IMR-90 (cell line): ENCODE data around the gene IWS1. TPM values are rescaled to one million over a fixed set of nuclear protein-coding genes. Genes with fewer than 3 reads are reported as not detected.

Experiments used
- ATAC-seq: fragments of 200-7000 bp; cut with Tn5 transposase; 2 replicates; pipeline ENCODE4 v1.9.1; 2020; ENCODE audit warnings: low read depth, mild to moderate bottlenecking, moderate library complexity
- BruUV-seq: library from RNA; stranded (reverse); fragments of 400-500 nt; replicated peaks from 2 replicates; lab custom pipeline; 2021; lab: Mats Ljungman, UMichigan
- CTCF ChIA-PET: fragments of 300-600 bp; formaldehyde crosslinking; extraction: SDS; loops from one replicate; lab custom pipeline; 2021; ENCODE audit warnings: antibody characterized with exemption; lab: Yijun Ruan, JAX
- POLR2A ChIA-PET: fragments of 300-600 bp; sonication (Branson Sonifier 250); formaldehyde crosslinking; loops from one replicate; lab custom pipeline; 2022; ENCODE audit warnings: antibody characterized with exemption; ENCODE audit not compliant: unreplicated experiment; lab: Charles Lee
- DNase-seq: peaks from one replicate; pipeline ENCODE4 v3.0.0; 2013
- H2AFZ ChIP-seq: replicated peaks from 2 replicates; pipeline ENCODE3; 2013; ENCODE audit warnings: low read length, mild to moderate bottlenecking; ENCODE audit not compliant: poor library complexity
- H2AK5ac ChIP-seq: 2 replicates; pipeline ENCODE4 v1.6.1; 2013; ENCODE audit warnings: low read depth, low read length, inconsistent platforms
- H2AK9ac ChIP-seq: replicated peaks from 2 replicates; pipeline ENCODE3; 2013; ENCODE audit warnings: mild to moderate bottlenecking, low read depth, low read length, moderate library complexity; ENCODE audit not compliant: poor library complexity
- H2BK120ac ChIP-seq: 2 replicates; pipeline ENCODE4 v1.6.1; 2013; ENCODE audit warnings: low read depth, low read length, inconsistent platforms
- H2BK15ac ChIP-seq: 3 replicates; pipeline ENCODE4 v1.6.1; 2013; ENCODE audit warnings: low read depth, low read length, inconsistent platforms
- H2BK20ac ChIP-seq: 2 replicates; pipeline ENCODE4 v1.6.1; 2013; ENCODE audit warnings: low read depth, mild to moderate bottlenecking, inconsistent platforms, low read length, moderate library complexity
- H2BK5ac ChIP-seq: 2 replicates; pipeline ENCODE4 v1.6.1; 2013; ENCODE audit warnings: mild to moderate bottlenecking, low read depth, low read length, inconsistent platforms; ENCODE audit not compliant: poor library complexity, severe bottlenecking
- H3K14ac ChIP-seq: replicated peaks from 2 replicates; pipeline ENCODE4 v1.6.1; 2013; ENCODE audit warnings: low read depth, low read length, inconsistent platforms
- H3K18ac ChIP-seq: 2 replicates; pipeline ENCODE4 v1.6.1; 2013; ENCODE audit warnings: low read depth, low read length, control low read depth
- H3K23ac ChIP-seq: 2 replicates; pipeline ENCODE4 v1.6.1; 2013; ENCODE audit warnings: low read depth, low read length, inconsistent platforms
- H3K27ac ChIP-seq: 2 replicates; pipeline ENCODE4 v1.5.1; 2013; ENCODE audit warnings: mild to moderate bottlenecking, control low read depth, low read length; ENCODE audit not compliant: insufficient read depth
- H3K27me3 ChIP-seq: 2 replicates; pipeline ENCODE4 v1.6.1; 2013; ENCODE audit warnings: low read length; ENCODE audit not compliant: control insufficient read depth, insufficient read depth
- H3K36me3 ChIP-seq: 2 replicates; pipeline ENCODE4 v1.6.1; 2013; ENCODE audit warnings: low read length, mixed read lengths; ENCODE audit not compliant: control insufficient read depth, insufficient read depth
- H3K4ac ChIP-seq: 2 replicates; pipeline ENCODE4 v1.6.1; 2013; ENCODE audit warnings: low read depth, low read length, inconsistent platforms
- H3K4me1 ChIP-seq: 2 replicates; pipeline ENCODE4 v1.6.1; 2013; ENCODE audit warnings: low read length, mixed read lengths; ENCODE audit not compliant: control insufficient read depth, insufficient read depth
- H3K4me2 ChIP-seq: 2 replicates; pipeline ENCODE4 v1.6.1; 2013; ENCODE audit warnings: low read depth, mild to moderate bottlenecking, control low read depth, low read length, moderate library complexity
- H3K4me3 ChIP-seq: 2 replicates; pipeline ENCODE4 v1.5.1; 2013; ENCODE audit warnings: low read depth, mild to moderate bottlenecking, control low read depth, low read length, moderate library complexity; ENCODE audit not compliant: insufficient read depth
- H3K56ac ChIP-seq: 2 replicates; pipeline ENCODE4 v1.6.1; 2013; ENCODE audit warnings: low read length, inconsistent platforms; ENCODE audit not compliant: insufficient read depth; ENCODE audit errors: extremely low read depth
- H3K79me1 ChIP-seq, 2 experiments: 2 replicates each; pipeline ENCODE4 v1.6.1; 2013; ENCODE audit warnings: low read length in 2 of 2, inconsistent platforms in 1 of 2, low read depth in 1 of 2
- H3K9ac ChIP-seq: 2 replicates; pipeline ENCODE4 v1.6.1; 2013; ENCODE audit warnings: low read depth, low read length, control low read depth
- H3K9me1 ChIP-seq: 2 replicates; pipeline ENCODE4 v1.6.1; 2013; ENCODE audit warnings: low read length, inconsistent platforms; ENCODE audit not compliant: insufficient read depth
- H3K9me3 ChIP-seq: 2 replicates; pipeline ENCODE4 v1.6.1; 2013; ENCODE audit warnings: low read length; ENCODE audit not compliant: control insufficient read depth, insufficient read depth
- H4K20me1 ChIP-seq: 2 replicates; pipeline ENCODE4 v1.6.1; 2013; ENCODE audit warnings: low read length, inconsistent platforms; ENCODE audit not compliant: insufficient read depth
- H4K5ac ChIP-seq: 2 replicates; pipeline ENCODE4 v1.6.1; 2013; ENCODE audit warnings: mild to moderate bottlenecking, low read depth, low read length, control low read depth
- H4K8ac ChIP-seq, 2 experiments: 2 replicates each; pipeline ENCODE4 v1.6.1; 2013; ENCODE audit warnings: low read depth in 2 of 2, low read length in 2 of 2, control low read depth in 1 of 2, inconsistent platforms in 1 of 2
- H4K91ac ChIP-seq: 2 replicates; pipeline ENCODE4 v1.6.1; 2013; ENCODE audit warnings: low read depth, low read length, inconsistent platforms; ENCODE audit not compliant: insufficient read depth
- BHLHE40 ChIP-seq: fragments of 150-350 bp; IDR thresholded peaks from 2 replicates; pipeline ENCODE4 v1.6.1; 2016; ENCODE audit warnings: mild to moderate bottlenecking, low read depth, low read length
- CEBPB ChIP-seq: IDR thresholded peaks from 2 replicates; pipeline ENCODE4 v1.6.1; 2012; ENCODE audit warnings: low read depth, low read length, improper control_type of control experiment
- CHD1 ChIP-seq: IDR thresholded peaks from 2 replicates; pipeline ENCODE4 v1.6.1; 2012; ENCODE audit warnings: low read depth, low read length, improper control_type of control experiment
- ELK1 ChIP-seq: fragments of 150-350 bp; IDR thresholded peaks from 2 replicates; pipeline ENCODE4 v1.6.1; 2016; ENCODE audit warnings: low read depth, mild to moderate bottlenecking, low read length, moderate library complexity, borderline replicate concordance
- FOS ChIP-seq: fragments of 150-350 bp; IDR thresholded peaks from 2 replicates; pipeline ENCODE4 v1.6.1; 2016; ENCODE audit warnings: low read depth, low read length
- MAFK ChIP-seq: IDR thresholded peaks from 2 replicates; pipeline ENCODE4 v1.6.1; 2012; ENCODE audit warnings: low read depth, low read length, improper control_type of control experiment
- MAZ ChIP-seq: IDR thresholded peaks from 2 replicates; pipeline ENCODE4 v1.6.1; 2012; ENCODE audit warnings: low read depth, mild to moderate bottlenecking, low read length, improper control_type of control experiment, moderate library complexity, borderline replicate concordance
- MXI1 ChIP-seq: IDR thresholded peaks from 2 replicates; pipeline ENCODE4 v1.6.1; 2012; ENCODE audit warnings: low read depth, mild to moderate bottlenecking, low read length, moderate library complexity, borderline replicate concordance
- POLR2A ChIP-seq: IDR thresholded peaks from 2 replicates; pipeline ENCODE4 v1.6.1; 2012; ENCODE audit warnings: mild to moderate bottlenecking, low read depth, low read length
- RAD21 ChIP-seq: IDR thresholded peaks from 2 replicates; pipeline ENCODE4 v1.6.1; 2012; ENCODE audit warnings: low read length, improper control_type of control experiment
- RCOR1 ChIP-seq: IDR thresholded peaks from 2 replicates; pipeline ENCODE4 v1.6.1; 2012; ENCODE audit warnings: mild to moderate bottlenecking, low read length, improper control_type of control experiment; ENCODE audit not compliant: insufficient replicate concordance
- RFX5 ChIP-seq: IDR thresholded peaks from 2 replicates; pipeline ENCODE4 v1.8.0; 2012; ENCODE audit warnings: low read depth, mild to moderate bottlenecking, low read length, moderate library complexity
- WGBS, 2 experiments: methylation state at CpG; one replicate each; pipeline versions ENCODE4 v1.1.5 to v1.1.7; 2013; ENCODE audit warnings: missing lambda C conversion rate in 2 of 2; ENCODE audit not compliant: insufficient read length in 1 of 2; ENCODE audit errors: extremely low coverage in 2 of 2; 5-methylcytosine and 5-hydroxymethylcytosine counted together
- dilution Hi-C: fragments of 300-500 bp; cut with HindIII; formaldehyde crosslinking; loops from one replicate; pipeline ENCODE4 v1.14.3; 2018; ENCODE audit warnings: low sequenced_read_pairs; ENCODE audit not compliant: unreplicated experiment
- in situ Hi-C: fragments of 300-500 bp; cut with MboI; formaldehyde crosslinking; loops from 3 replicates; pipeline ENCODE4 v1.14.3; 2019; ENCODE audit warnings: low sequenced_read_pairs, inconsistent platforms, mixed read lengths
- intact Hi-C: fragments of 100-400 bp; cut with micrococcal nuclease; formaldehyde crosslinking; loops from 2 replicates; pipeline ENCODE4 v1.10.0; 2022
- polyA plus RNA-seq, 3 experiments: library from polyadenylated mRNA; depleted of rRNA; stranded (reverse); fragments of >200 nt; gene quantifications; 2 replicates each; pipeline ENCODE4 v1.2.3, GENCODE V29; 2012; ENCODE audit warnings: low replicate concordance in 1 of 3
- total RNA-seq: library from RNA; depleted of rRNA; stranded (reverse); fragments of >200 nt; gene quantifications from 2 replicates; pipeline ENCODE4 v1.2.3, GENCODE V29; 2012
- TF ChIP-seq, protein P1 (sequence below): conservative IDR thresholded peaks from 2 replicates; pipeline ENCODE4 v1.5.1; 2012; ENCODE audit warnings: mild to moderate bottlenecking, low read depth, low read length, improper control_type of control experiment

Gene IWS1
- total and polyA plus RNA-seq, 2 of the 4 experiments (the other 2 are of a cell fraction) = 31.5 to 52.5 TPM

DNA sequence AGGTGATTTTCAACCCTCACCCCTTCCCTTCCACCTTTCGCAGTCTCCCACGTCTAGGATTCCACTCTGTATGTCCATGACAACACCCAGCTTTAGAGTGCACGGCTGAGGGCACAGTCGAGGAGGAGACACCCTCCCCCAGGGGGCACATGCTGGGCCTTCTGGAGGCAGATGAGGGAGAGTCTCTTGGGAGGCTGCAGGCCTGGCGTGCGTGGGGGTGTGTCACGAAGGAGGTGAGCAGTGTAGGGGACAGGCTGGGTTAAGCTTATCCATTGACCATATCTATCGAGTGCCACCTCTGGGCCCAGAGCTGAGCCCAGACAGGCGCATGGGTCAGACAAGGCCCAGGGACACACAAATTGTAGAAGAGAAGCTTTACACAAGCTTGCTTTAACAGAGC is 89.2 kb downstream of the IWS1 start (continued):
- TF ChIP-seq CHD1 (no peak), CEBPB (no peak), MXI1 (no peak)

DNA sequence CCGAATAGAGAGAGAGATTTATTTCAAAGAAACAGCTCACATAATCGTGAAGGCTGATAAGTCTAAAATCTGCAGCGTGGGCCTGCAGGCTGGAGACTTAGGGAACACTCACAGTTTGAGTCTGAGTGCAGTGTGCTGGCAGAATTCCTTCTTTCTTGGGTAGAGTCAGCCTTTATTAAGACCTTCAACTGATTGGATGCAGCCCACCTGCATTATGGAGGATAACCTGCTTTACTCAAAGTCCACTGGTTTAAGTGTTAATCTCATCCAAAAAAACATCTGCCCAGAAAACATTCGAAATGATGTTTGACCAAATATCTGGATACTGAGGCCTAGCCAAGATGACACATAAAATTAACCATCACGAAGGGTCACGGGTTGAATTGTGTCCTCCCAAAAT is 91.8 kb downstream of the IWS1 start:
- no peaks in the 10 kb centered on the region for H3K4me1 ChIP-seq
- H4K91ac ChIP-seq = no peak overlapping the region
- no peak overlapping the region for H4K5ac ChIP-seq
- BruUV-seq = no TSS peak
- no peak overlapping the region for H3K9ac ChIP-seq
- H3K9me3 ChIP-seq = peaks cover under 1% of the 10 kb centered on the region; the same call in 1 of the 2 replicates
- H3K23ac ChIP-seq = no peak overlapping the region
- no peak overlapping the region for H3K56ac ChIP-seq
- POLR2A ChIA-PET = no interaction called here
- H2AK9ac ChIP-seq = no peak overlapping the region
- no peak overlapping the region for H2BK15ac ChIP-seq
- H3K4me3 ChIP-seq = no peak overlapping the region
- no peak overlapping the region for H3K27ac ChIP-seq
- CTCF ChIA-PET = interaction anchor here (0.7 kb wide), 1 partner anchor 700 kb away, joined by 3 read pairs; no protein-coding TSS in a partner anchor
- no peaks in the 10 kb centered on the region for H4K20me1 ChIP-seq
- no peaks in the 10 kb centered on the region for H3K36me3 ChIP-seq
- no peak for ATAC-seq
- H3K79me1 ChIP-seq = no peaks in the 10 kb centered on the region
- no peak overlapping the region for H2BK20ac ChIP-seq
- no peak overlapping the region for H2BK120ac ChIP-seq
- no peak overlapping the region for H2AK5ac ChIP-seq
- H3K14ac ChIP-seq = no peak overlapping the region
- no CpG with 5 or more reads among the region's 6 CpGs for WGBS, 2 experiments
- intact Hi-C loops = no loop called here
- H3K27me3 ChIP-seq = no peaks in the 10 kb centered on the region; the same call in 1 of the 2 replicates
- no peak overlapping the region for H3K4ac ChIP-seq
- dilution Hi-C loops = no loop called here
- no peak overlapping the region for H3K18ac ChIP-seq
- no peak for DNase-seq
- no peak overlapping the region for H2AFZ ChIP-seq
- no peak overlapping the region for H3K4me2 ChIP-seq
- no peak overlapping the region for H4K8ac ChIP-seq
- in situ Hi-C loops = no loop called here
- H2BK5ac ChIP-seq = no peak overlapping the region
- H3K9me1 ChIP-seq = no peaks in the 10 kb centered on the region
- TF ChIP-seq POLR2A = no peak
- TF ChIP-seq CEBPB = no peak
- no peak for TF ChIP-seq RAD21
- no peak for TF ChIP-seq MAZ
- TF ChIP-seq, protein P1, sequence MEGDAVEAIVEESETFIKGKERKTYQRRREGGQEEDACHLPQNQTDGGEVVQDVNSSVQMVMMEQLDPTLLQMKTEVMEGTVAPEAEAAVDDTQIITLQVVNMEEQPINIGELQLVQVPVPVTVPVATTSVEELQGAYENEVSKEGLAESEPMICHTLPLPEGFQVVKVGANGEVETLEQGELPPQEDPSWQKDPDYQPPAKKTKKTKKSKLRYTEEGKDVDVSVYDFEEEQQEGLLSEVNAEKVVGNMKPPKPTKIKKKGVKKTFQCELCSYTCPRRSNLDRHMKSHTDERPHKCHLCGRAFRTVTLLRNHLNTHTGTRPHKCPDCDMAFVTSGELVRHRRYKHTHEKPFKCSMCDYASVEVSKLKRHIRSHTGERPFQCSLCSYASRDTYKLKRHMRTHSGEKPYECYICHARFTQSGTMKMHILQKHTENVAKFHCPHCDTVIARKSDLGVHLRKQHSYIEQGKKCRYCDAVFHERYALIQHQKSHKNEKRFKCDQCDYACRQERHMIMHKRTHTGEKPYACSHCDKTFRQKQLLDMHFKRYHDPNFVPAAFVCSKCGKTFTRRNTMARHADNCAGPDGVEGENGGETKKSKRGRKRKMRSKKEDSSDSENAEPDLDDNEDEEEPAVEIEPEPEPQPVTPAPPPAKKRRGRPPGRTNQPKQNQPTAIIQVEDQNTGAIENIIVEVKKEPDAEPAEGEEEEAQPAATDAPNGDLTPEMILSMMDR = no peak
- no peak for TF ChIP-seq RFX5
- no peak for TF ChIP-seq ELK1
- no peak for TF ChIP-seq FOS
- TF ChIP-seq CHD1 = no peak
- no peak for TF ChIP-seq RCOR1
- no peak for TF ChIP-seq MXI1
- no peak for TF ChIP-seq BHLHE40
- no peak for TF ChIP-seq MAFK
